ENCODE measurements around the gene PRR23C. TPM values are rescaled to one million over a fixed set of nuclear protein-coding genes. Genes with fewer than 3 reads are reported as not detected.
"Not testable (repeated sequence)": the region's sequence is repeated elsewhere in the genome, so short reads cannot be mapped to it uniquely, and the experiment has no call there.

PRR23C gene
- total and polyA plus RNA-seq, 12 donors = not detected

DNA sequence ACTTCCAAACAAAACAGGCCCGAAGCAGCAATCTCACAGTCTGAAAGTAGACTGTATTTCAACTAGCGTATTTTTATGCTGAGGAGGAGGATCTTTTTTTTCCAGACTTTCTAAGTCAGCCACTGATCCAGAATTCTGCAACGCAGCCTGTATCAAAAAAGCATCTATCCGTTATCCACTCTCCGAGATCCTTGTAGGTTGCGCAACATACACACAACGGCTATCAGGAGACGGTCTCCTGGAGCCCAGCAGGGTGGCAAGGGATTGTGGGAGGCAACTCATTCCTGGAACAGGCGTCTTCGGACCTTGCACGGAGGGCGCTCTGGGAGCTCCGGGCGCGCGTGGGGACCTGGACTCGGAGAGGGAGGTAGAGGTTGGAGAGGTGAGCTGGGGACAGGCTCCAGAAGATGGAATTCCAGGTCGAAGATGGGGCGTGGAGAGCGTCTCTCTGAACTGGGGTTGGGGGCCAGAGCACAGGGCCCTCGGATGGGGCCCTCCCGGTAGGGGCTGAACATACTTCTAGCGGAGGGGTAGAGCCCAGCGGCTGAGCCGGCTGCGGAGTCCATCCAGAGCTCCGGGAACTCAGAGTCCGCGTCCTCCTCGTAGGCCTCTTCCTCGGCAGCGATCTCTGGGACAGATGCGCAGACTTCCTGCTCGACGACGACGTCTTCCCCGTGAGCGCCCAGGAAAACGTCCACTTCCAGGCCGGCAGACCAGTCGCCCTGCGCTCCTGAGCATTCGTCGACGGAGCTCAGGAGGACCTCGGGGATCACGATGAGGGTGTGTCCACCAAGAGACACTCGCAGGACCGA, 932 bp downstream of the PRR23C start:
- TF ChIP-seq, protein P1, sequence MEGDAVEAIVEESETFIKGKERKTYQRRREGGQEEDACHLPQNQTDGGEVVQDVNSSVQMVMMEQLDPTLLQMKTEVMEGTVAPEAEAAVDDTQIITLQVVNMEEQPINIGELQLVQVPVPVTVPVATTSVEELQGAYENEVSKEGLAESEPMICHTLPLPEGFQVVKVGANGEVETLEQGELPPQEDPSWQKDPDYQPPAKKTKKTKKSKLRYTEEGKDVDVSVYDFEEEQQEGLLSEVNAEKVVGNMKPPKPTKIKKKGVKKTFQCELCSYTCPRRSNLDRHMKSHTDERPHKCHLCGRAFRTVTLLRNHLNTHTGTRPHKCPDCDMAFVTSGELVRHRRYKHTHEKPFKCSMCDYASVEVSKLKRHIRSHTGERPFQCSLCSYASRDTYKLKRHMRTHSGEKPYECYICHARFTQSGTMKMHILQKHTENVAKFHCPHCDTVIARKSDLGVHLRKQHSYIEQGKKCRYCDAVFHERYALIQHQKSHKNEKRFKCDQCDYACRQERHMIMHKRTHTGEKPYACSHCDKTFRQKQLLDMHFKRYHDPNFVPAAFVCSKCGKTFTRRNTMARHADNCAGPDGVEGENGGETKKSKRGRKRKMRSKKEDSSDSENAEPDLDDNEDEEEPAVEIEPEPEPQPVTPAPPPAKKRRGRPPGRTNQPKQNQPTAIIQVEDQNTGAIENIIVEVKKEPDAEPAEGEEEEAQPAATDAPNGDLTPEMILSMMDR (IDR thresholded peaks at IDR 0.05) = no peak
- no peak for DNase-seq
- H3K9me3 ChIP-seq = peaks cover 0 to 34% (median 2%) of the 10 kb centered on the region in 11 donors
- WGBS, 2 donors = 59 to 68% methylated on average over 50 of the region's 50 CpGs
- H3K4me1 ChIP-seq = no peaks in the 10 kb centered on the region
- intact Hi-C loops (cut with DNase I) = no loop called here
- peaks cover 0 to 32% (median 16%) of the 10 kb centered on the region in 7 donors for H3K27me3 ChIP-seq
- no peaks in the 10 kb centered on the region for H3K36me3 ChIP-seq
- no peak for ATAC-seq
- no peak overlapping the region for H3K27ac ChIP-seq
- no peak overlapping the region for H3K4me3 ChIP-seq

DNA sequence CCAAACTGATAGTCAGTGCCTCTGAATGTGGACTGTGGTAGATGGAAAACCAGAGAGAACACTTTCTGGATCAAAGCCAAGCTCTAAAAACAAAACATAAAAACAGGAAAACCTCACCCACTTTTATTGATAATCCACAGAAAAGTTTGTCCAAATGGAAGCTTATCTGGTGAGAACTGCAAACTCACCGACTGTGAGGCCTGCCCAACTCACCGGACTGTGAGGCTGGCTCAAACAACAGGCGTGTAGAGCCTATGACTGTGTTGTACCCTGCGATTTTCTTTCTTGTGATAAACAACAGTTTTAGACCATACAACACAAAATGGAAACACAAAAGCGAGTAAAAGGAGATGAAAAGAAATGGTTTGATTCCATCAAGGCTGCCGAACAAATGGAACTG, 7.2 kb downstream of the PRR23C start:
- H3K27me3 ChIP-seq = peaks cover 0 to 17% (median 0%) of the 10 kb centered on the region in 7 donors
- intact Hi-C loops (cut with DNase I) = no loop called here
- H3K36me3 ChIP-seq = no peaks in the 10 kb centered on the region
- peaks cover 0 to 2% (median 0%) of the 10 kb centered on the region in 11 donors for H3K9me3 ChIP-seq
- no peaks in the 10 kb centered on the region for H3K4me1 ChIP-seq
- ATAC-seq (no peak), DNase-seq (no peak)
- 64% methylated on average over 6 of the region's 6 CpGs for WGBS, 2 donors
- no peak overlapping the region for H3K4me3 ChIP-seq
- TF ChIP-seq, protein P1 (IDR thresholded peaks at IDR 0.05) = no peak
- no peak overlapping the region for H3K27ac ChIP-seq

DNA sequence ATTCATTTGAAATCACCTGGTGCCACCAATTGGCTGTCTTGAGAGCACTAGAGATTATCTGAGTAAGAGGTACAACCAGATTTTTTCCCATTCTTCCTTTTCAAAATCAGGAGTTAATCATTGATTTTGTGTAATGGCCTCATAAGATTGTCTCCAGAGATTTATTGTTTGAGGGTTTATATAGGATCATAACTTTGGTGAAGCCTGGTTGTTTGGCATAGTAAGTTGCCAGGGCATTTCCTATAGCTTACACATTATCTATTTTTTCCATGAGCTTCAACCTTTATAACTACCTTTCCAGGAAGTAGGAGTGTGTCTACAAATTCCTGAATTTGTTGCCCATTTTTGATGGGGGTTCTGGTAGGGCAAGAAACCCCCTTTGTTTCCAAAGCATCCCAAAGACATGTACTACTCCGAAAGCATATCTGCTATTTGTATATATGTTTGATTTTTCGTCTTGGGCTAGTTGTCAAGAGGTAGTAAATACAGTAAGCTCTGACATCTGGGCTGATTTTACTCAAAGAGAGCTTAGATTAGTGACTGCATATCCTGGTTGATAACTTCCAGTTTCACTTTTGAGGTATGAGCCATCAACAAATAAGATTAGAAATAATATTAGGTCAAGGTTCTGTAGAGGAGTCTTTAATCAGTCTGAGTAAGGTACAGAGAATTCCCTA, 12.2 kb downstream of the PRR23C start:
- no peaks in the 10 kb centered on the region for H3K27me3 ChIP-seq
- no peak overlapping the region for H3K4me3 ChIP-seq
- TF ChIP-seq, protein P1 (IDR thresholded peaks at IDR 0.05) = no peak
- DNase-seq = no peak
- no peaks in the 10 kb centered on the region for H3K4me1 ChIP-seq
- H3K36me3 ChIP-seq = no peaks in the 10 kb centered on the region
- intact Hi-C loops (cut with DNase I) = no loop called here
- ATAC-seq = no peak
- 68 to 79% methylated on average over 2 of the region's 2 CpGs for WGBS, 2 donors
- no peak overlapping the region for H3K27ac ChIP-seq
- peaks cover 0 to 51% (median 15%) of the 10 kb centered on the region in 11 donors for H3K9me3 ChIP-seq

DNA sequence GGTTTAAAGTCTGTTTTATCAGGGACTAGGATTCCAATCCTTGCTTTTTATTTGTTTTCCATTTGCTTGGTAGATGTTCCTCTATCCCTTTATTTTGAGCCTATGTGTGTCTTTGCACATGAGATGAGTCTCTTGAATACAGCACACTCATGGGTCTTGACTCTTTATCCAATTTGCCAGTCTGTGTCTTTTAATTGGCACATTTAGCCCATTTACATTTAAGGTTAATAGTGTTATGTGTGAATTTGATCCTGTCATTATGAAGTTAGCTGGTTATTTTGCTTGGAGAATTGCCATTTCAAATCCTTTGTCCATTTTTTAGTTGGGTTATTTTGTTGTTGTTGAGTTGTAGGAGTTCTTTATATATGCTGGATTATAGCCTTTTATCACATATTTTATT, 14.1 kb downstream of the PRR23C start:
- intact Hi-C loops (cut with DNase I); H3K4me1 ChIP-seq; H3K4me3 ChIP-seq; DNase-seq; H3K27ac ChIP-seq; ATAC-seq; H3K36me3 ChIP-seq; H3K27me3 ChIP-seq: not testable (repeated sequence)
- H3K9me3 ChIP-seq = peaks cover 0 to 56% (median 15%) of the 10 kb centered on the region in 11 donors

DNA sequence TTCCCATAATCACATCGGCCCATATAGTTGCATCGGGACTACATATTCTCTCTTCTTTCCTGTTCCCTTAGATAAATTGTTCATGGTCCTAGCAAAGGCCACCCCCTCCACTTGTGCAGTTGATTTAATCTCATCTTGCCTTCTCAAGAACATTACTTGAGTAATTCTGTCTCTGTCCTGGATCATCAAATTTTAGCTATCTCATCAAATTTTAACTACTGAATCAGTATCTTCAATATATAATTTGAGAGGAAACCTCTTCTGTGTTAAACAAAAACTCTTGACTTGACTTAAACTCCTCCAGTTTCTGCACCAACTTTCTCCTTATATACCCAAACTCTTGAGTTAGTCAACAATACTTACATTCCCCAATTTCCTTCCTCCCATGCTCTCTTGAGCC, 19.7 kb downstream of the PRR23C start:
- no peak for DNase-seq
- peaks cover 0 to 20% (median 12%) of the 10 kb centered on the region in 7 donors for H3K27me3 ChIP-seq
- no peak overlapping the region for H3K4me3 ChIP-seq
- TF ChIP-seq, protein P1 (IDR thresholded peaks at IDR 0.05) = no peak
- intact Hi-C loops (cut with DNase I) = no loop called here
- WGBS, 2 donors = 90% methylated on average over 2 of the region's 2 CpGs
- H3K9me3 ChIP-seq = peaks cover 0 to 43% (median 0%) of the 10 kb centered on the region in 11 donors
- no peaks in the 10 kb centered on the region for H3K4me1 ChIP-seq
- no peak overlapping the region for H3K27ac ChIP-seq
- no peak for ATAC-seq
- no peaks in the 10 kb centered on the region for H3K36me3 ChIP-seq
